GM19468 (cell line): ENCODE data around the gene SLC26A6.

Experiments
- ATAC-seq: cut with Tn5 transposase; IDR thresholded peaks from one replicate; pipeline ENCODE4 v1.9.1; 2021; ENCODE audit warnings: mild to moderate bottlenecking, moderate library complexity, moderate number of reproducible peaks; ENCODE audit not compliant: unreplicated experiment; ENCODE audit errors: extremely low read depth

SLC26A6 gene

GRCh38 chr3:48581621-48582481 lies 53.4 kb downstream of the SLC26A6 start:
- no peak for ATAC-seq

GRCh38 chr3:48576647-48577046 lies 58.6 kb downstream of the SLC26A6 start:
- no peak for ATAC-seq
